Measurements from ENCODE around the gene RASEF.

DNA sequence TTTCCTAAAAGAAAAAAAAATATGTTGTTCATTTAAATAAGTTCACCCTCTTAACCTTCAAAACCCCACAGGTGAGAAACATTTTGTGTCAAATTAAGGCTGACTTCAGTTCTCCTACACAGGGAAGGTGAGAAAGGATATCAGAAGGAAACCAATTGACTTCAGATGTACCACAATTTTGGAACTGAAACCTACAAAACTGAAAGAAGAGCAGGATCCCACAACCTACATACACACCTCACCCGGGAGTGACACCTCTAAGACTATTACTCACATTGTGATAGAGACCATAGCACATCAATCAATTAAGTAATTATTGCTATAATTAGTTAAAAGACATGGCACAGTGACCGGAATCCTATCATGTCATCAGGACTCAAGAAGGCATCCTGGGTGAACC lies 47.0 kb downstream of the RASEF start:
- TF ChIP-seq FOXK2 (IDR thresholded peaks at IDR 0.05) = no peak
- TF ChIP-seq ZNF207 (IDR thresholded peaks at IDR 0.05; ENCODE audit: borderline replicate concordance) = no peak
- TF ChIP-seq, protein P1, sequence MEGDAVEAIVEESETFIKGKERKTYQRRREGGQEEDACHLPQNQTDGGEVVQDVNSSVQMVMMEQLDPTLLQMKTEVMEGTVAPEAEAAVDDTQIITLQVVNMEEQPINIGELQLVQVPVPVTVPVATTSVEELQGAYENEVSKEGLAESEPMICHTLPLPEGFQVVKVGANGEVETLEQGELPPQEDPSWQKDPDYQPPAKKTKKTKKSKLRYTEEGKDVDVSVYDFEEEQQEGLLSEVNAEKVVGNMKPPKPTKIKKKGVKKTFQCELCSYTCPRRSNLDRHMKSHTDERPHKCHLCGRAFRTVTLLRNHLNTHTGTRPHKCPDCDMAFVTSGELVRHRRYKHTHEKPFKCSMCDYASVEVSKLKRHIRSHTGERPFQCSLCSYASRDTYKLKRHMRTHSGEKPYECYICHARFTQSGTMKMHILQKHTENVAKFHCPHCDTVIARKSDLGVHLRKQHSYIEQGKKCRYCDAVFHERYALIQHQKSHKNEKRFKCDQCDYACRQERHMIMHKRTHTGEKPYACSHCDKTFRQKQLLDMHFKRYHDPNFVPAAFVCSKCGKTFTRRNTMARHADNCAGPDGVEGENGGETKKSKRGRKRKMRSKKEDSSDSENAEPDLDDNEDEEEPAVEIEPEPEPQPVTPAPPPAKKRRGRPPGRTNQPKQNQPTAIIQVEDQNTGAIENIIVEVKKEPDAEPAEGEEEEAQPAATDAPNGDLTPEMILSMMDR (IDR thresholded peaks at IDR 0.05 in 2 of 3, conservative IDR thresholded peaks at IDR 0.05 in 1 of 3; ENCODE audit: control insufficient read depth in 2 of 3, extremely low read depth in 1 of 3, insufficient read depth in 1 of 3, low read depth in 3 of 3, low read length in 3 of 3) = no peak
- TF ChIP-seq, protein P2, sequence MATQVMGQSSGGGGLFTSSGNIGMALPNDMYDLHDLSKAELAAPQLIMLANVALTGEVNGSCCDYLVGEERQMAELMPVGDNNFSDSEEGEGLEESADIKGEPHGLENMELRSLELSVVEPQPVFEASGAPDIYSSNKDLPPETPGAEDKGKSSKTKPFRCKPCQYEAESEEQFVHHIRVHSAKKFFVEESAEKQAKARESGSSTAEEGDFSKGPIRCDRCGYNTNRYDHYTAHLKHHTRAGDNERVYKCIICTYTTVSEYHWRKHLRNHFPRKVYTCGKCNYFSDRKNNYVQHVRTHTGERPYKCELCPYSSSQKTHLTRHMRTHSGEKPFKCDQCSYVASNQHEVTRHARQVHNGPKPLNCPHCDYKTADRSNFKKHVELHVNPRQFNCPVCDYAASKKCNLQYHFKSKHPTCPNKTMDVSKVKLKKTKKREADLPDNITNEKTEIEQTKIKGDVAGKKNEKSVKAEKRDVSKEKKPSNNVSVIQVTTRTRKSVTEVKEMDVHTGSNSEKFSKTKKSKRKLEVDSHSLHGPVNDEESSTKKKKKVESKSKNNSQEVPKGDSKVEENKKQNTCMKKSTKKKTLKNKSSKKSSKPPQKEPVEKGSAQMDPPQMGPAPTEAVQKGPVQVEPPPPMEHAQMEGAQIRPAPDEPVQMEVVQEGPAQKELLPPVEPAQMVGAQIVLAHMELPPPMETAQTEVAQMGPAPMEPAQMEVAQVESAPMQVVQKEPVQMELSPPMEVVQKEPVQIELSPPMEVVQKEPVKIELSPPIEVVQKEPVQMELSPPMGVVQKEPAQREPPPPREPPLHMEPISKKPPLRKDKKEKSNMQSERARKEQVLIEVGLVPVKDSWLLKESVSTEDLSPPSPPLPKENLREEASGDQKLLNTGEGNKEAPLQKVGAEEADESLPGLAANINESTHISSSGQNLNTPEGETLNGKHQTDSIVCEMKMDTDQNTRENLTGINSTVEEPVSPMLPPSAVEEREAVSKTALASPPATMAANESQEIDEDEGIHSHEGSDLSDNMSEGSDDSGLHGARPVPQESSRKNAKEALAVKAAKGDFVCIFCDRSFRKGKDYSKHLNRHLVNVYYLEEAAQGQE (IDR thresholded peaks at IDR 0.05; ENCODE audit: low read depth, low read length) = no peak
- no peak for TF ChIP-seq ASH2L (IDR thresholded peaks at IDR 0.05; ENCODE audit: borderline replicate concordance, low read depth)
- TF ChIP-seq MXI1 (IDR thresholded peaks at IDR 0.05; ENCODE audit: low read depth, low read length) = no peak
- no peak for TF ChIP-seq EZH2 (IDR thresholded peaks at IDR 0.05; ENCODE audit: borderline replicate concordance, control insufficient read depth, low read depth, low read length)
